Pons (tissue), 1 donor: Measurements from ENCODE around the gene CLEC4M.
"Not testable (repeated sequence)": the region's sequence is repeated elsewhere in the genome, so short reads cannot be mapped to it uniquely, and the experiment has no call there.

ENCODE experiments used
- DNase-seq: peaks from one replicate; pipeline ENCODE4 v3.0.0-alpha.2; 2016; ENCODE audit warnings: low spot score

Gene CLEC4M

GRCh38 chr19:7815325-7815724, 52.3 kb downstream of the CLEC4M start:
- no peak for DNase-seq

DNA sequence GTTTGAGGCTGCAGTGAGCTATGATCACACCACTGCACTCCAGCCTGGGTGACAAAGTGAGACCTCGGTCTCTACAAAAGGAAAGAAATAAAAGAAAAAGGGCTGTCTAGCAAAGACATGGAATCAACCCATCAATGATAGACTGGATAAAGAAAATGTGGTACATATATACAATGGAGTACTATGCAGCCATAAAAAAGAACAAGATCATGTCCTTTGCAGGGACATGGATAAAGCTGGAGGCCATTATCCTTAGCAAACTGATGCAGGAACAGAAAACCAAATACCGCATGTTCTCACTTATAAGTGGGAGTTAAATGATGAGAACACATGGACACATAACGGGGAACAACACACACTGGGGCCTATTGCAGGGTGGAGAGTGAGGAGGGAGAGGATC, 53.0 kb downstream of the CLEC4M start:
- not testable (repeated sequence) for DNase-seq

GRCh38 chr19:7817801-7818200, 54.8 kb downstream of the CLEC4M start:
- DNase-seq = no peak

GRCh38 chr19:7818806-7819205, 55.8 kb downstream of the CLEC4M start:
- no peak for DNase-seq
